Bone marrow (tissue), 2 donors: ENCODE results near the gene PCDHB5.
"Not testable (repeated sequence)": the region's sequence is repeated elsewhere in the genome, so short reads cannot be mapped to it uniquely, and the experiment has no call there.

Experiments
- DNase-seq, 2 donors: peaks; one replicate each; lab custom pipeline; 2025; lab: John Stamatoyannopoulos, UW

The PCDHB5 gene

GRCh38 chr5:141152096-141152495 is 17.1 kb downstream of the PCDHB5 start:
- not testable (repeated sequence) for DNase-seq

- no peak for DNase-seq
Measured at GRCh38 chr5:141155540-141156374, 20.8 kb downstream of the PCDHB5 start.

- not testable (repeated sequence) for DNase-seq
Measured at GRCh38 chr5:141157356-141157755, 22.4 kb downstream of the PCDHB5 start.

GRCh38 chr5:141157901-141158300 is 22.9 kb downstream of the PCDHB5 start:
- not testable (repeated sequence) for DNase-seq

GRCh38 chr5:141172381-141173204 is 37.6 kb downstream of the PCDHB5 start, which contains the start of gene PCDHB7:
TSS of gene PCDHB7 (plus strand) at chr5:141172644. CDS start at chr5:141172836, 192 bp downstream.
- peak in 1 of 2 donors; percentile 2 for DNase-seq

GRCh38 chr5:141174291-141175104 is 39.5 kb downstream of the PCDHB5 start:
- not testable (repeated sequence) for DNase-seq

GRCh38 chr5:141175933-141176332 is 40.9 kb downstream of the PCDHB5 start:
- no peak for DNase-seq

- DNase-seq = not testable (repeated sequence)
Measured at GRCh38 chr5:141177577-141178191, 42.7 kb downstream of the PCDHB5 start, which contains the start of gene PCDHB8. TSS of gene PCDHB8 (plus strand) at chr5:141177790. CDS start at chr5:141178035, 245 bp downstream.

GRCh38 chr5:141179371-141179770 is 44.4 kb downstream of the PCDHB5 start:
- not testable (repeated sequence) for DNase-seq

GRCh38 chr5:141179876-141180275 is 44.9 kb downstream of the PCDHB5 start:
- not testable (repeated sequence) for DNase-seq

- DNase-seq = no peak
Measured at GRCh38 chr5:141180313-141180712, 45.3 kb downstream of the PCDHB5 start.

- peak in 1 of 2 donors; percentile 2 for DNase-seq
Measured at GRCh38 chr5:141182248-141182647, 47.2 kb downstream of the PCDHB5 start, which contains the start of gene PCDHB16. TSS of gene PCDHB16 (plus strand) at chr5:141182387. CDS start at chr5:141182560, 173 bp downstream.

GRCh38 chr5:141184117-141184855 is 49.3 kb downstream of the PCDHB5 start:
- not testable (repeated sequence) for DNase-seq

GRCh38 chr5:141186897-141187512 is 52.0 kb downstream of the PCDHB5 start, which contains the start of gene PCDHB9:
TSS of gene PCDHB9 (plus strand) at chr5:141187161. CDS start at chr5:141187319, 158 bp downstream.
- peak in 1 of 2 donors; percentile 83 for DNase-seq
